PC-3 (cell line): ENCODE data around the gene CTNNA2. TPM values are rescaled to one million over a fixed set of nuclear protein-coding genes. Genes with fewer than 3 reads are reported as not detected.

Experiments used
- ATAC-seq: fragments of 200-7000 bp; cut with Tn5 transposase; 2 replicates; pipeline ENCODE4 v1.9.1; 2020; ENCODE audit warnings: mild to moderate bottlenecking, moderate library complexity
- BruUV-seq: library from RNA; stranded (reverse); fragments of 400-500 nt; replicated peaks from 2 replicates; lab custom pipeline; 2021; lab: Mats Ljungman, UMichigan
- CTCF ChIA-PET: fragments of 300-600 bp; sonication (Branson Sonifier 250); formaldehyde crosslinking; loops from one replicate; lab custom pipeline; 2022; ENCODE audit warnings: antibody characterized with exemption; lab: Charles Lee
- POLR2A ChIA-PET: fragments of 300-600 bp; sonication (Branson Sonifier 250); formaldehyde crosslinking; loops from one replicate; lab custom pipeline; 2022; ENCODE audit warnings: antibody characterized with exemption; ENCODE audit not compliant: unreplicated experiment; lab: Charles Lee
- DNase-seq: peaks from one replicate; pipeline ENCODE4 v3.0.0-alpha.2; 2015
- H2AFZ ChIP-seq: fragments of 300-600 bp; sonication (generic); 2 replicates; pipeline ENCODE4 v1.6.0; 2016; ENCODE audit warnings: antibody characterized with exemption, low read length
- H3F3A ChIP-seq: fragments of 300-600 bp; sonication (generic); one replicate; pipeline ENCODE4 v1.6.0; 2017; ENCODE audit warnings: antibody characterized with exemption, low read length, control low read depth, mild to moderate bottlenecking; ENCODE audit not compliant: unreplicated experiment
- H3K27ac ChIP-seq: fragments of 300-600 bp; sonication (generic); 2 replicates; pipeline ENCODE4 v1.5.1; 2016; ENCODE audit warnings: mild to moderate bottlenecking, low read length
- H3K27me3 ChIP-seq: fragments of 300-600 bp; sonication (generic); 2 replicates; pipeline ENCODE4 v1.6.1; 2016; ENCODE audit warnings: low read length, mixed read lengths
- H3K36me3 ChIP-seq: fragments of 300-600 bp; sonication (generic); 2 replicates; pipeline ENCODE4 v1.6.1; 2016; ENCODE audit warnings: low read depth, mixed run types, low read length, mixed read lengths
- H3K4me1 ChIP-seq: fragments of 300-600 bp; sonication (generic); 2 replicates; pipeline ENCODE4 v1.5.1; 2016; ENCODE audit warnings: low read length; ENCODE audit not compliant: insufficient read depth
- H3K4me2 ChIP-seq: fragments of 300-600 bp; sonication (generic); 2 replicates; pipeline ENCODE4 v1.6.0; 2016; ENCODE audit warnings: low read length
- H3K4me3 ChIP-seq: fragments of 300-600 bp; sonication (generic); 2 replicates; pipeline ENCODE4 v1.5.1; 2016; ENCODE audit warnings: mild to moderate bottlenecking, low read length, mixed read lengths
- H3K79me2 ChIP-seq: fragments of 300-600 bp; sonication (generic); 2 replicates; pipeline ENCODE4 v1.6.1; 2017; ENCODE audit warnings: low read length, mixed read lengths
- H3K9ac ChIP-seq: fragments of 300-600 bp; sonication (generic); 2 replicates; pipeline ENCODE4 v1.6.0; 2016; ENCODE audit warnings: mild to moderate bottlenecking, low read length
- H3K9me2 ChIP-seq: fragments of 300-600 bp; sonication (generic); replicated peaks from 2 replicates; pipeline ENCODE4 v1.6.1; 2016; ENCODE audit warnings: mixed run types, low read length, mixed read lengths
- H3K9me3 ChIP-seq: fragments of 300-600 bp; sonication (generic); 2 replicates; pipeline ENCODE4 v1.6.1; 2016; ENCODE audit warnings: low read length, mixed read lengths
- H4K20me1 ChIP-seq: fragments of 300-600 bp; sonication (generic); 2 replicates; pipeline ENCODE4 v1.6.1; 2016; ENCODE audit warnings: low read length, mixed read lengths
- EZH2 ChIP-seq: fragments of 300-600 bp; sonication (generic); IDR thresholded peaks from one replicate; pipeline ENCODE4 v1.6.1; 2017; ENCODE audit warnings: antibody characterized with exemption, mild to moderate bottlenecking, low read length; ENCODE audit not compliant: unreplicated experiment
- EZH2phosphoT487 ChIP-seq: fragments of 300-600 bp; sonication (generic); IDR thresholded peaks from 2 replicates; pipeline ENCODE4 v1.6.1; 2018; ENCODE audit warnings: mild to moderate bottlenecking, antibody characterized with exemption, low read length, borderline replicate concordance
- intact Hi-C: fragments of 100-400 bp; cut with micrococcal nuclease; formaldehyde crosslinking; loops from 2 replicates; pipeline ENCODE4 v1.9.0; 2023
- total RNA-seq: library from RNA; depleted of rRNA; stranded (reverse); fragments of >200 nt; gene quantifications from 2 replicates; pipeline ENCODE4 v1.2.3, GENCODE V29; 2014
- TF ChIP-seq, protein P1 (sequence below): fragments of 300-600 bp; sonication (generic); conservative IDR thresholded peaks from 2 replicates; pipeline ENCODE4 v1.5.1; 2017; ENCODE audit warnings: antibody characterized with exemption, low read depth, mild to moderate bottlenecking, low read length

The CTNNA2 gene
- total RNA-seq, 1 experiment from 2014 or later, result not detected

- Histone ChIP-seq H3K4me3 (no peak overlapping the region), H3K9me2 (no peaks in the 10 kb centered on the region), H3K9ac (no peak overlapping the region), H3K79me2 (no peaks in the 10 kb centered on the region), H3K9me3 (no peaks in the 10 kb centered on the region), H3F3A (no peaks in the 10 kb centered on the region), H3K4me2 (no peak overlapping the region), H3K27ac (no peak overlapping the region), H4K20me1 (no peaks in the 10 kb centered on the region), H2AFZ (no peak overlapping the region), H3K4me1 (no peaks in the 10 kb centered on the region), H3K36me3 (no peaks in the 10 kb centered on the region), H3K27me3 (no peaks in the 10 kb centered on the region)
- no peak for DNase-seq
- ChIA-PET POLR2A (no interaction called here), CTCF (no interaction called here)
- ATAC-seq, result no peak
- TF ChIP-seq, protein P1, sequence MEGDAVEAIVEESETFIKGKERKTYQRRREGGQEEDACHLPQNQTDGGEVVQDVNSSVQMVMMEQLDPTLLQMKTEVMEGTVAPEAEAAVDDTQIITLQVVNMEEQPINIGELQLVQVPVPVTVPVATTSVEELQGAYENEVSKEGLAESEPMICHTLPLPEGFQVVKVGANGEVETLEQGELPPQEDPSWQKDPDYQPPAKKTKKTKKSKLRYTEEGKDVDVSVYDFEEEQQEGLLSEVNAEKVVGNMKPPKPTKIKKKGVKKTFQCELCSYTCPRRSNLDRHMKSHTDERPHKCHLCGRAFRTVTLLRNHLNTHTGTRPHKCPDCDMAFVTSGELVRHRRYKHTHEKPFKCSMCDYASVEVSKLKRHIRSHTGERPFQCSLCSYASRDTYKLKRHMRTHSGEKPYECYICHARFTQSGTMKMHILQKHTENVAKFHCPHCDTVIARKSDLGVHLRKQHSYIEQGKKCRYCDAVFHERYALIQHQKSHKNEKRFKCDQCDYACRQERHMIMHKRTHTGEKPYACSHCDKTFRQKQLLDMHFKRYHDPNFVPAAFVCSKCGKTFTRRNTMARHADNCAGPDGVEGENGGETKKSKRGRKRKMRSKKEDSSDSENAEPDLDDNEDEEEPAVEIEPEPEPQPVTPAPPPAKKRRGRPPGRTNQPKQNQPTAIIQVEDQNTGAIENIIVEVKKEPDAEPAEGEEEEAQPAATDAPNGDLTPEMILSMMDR, result no peak
- no peak for TF ChIP-seq EZH2
- TF ChIP-seq EZH2phosphoT487, result no peak
- intact Hi-C loops, result no loop called here
- no TSS peak for BruUV-seq
Observed at GRCh38 chr2:80515964-80516363, 1003.1 kb downstream of the CTNNA2 start.

- H2AFZ ChIP-seq, result no peak overlapping the region
- H3K79me2 ChIP-seq, result no peaks in the 10 kb centered on the region
- intact Hi-C loops, result no loop called here
- no peak overlapping the region for H3K27ac ChIP-seq
- no peaks in the 10 kb centered on the region for H3K4me1 ChIP-seq
- H3F3A ChIP-seq, result no peaks in the 10 kb centered on the region
- ATAC-seq (no peak), DNase-seq (no peak)
- H3K9me3 ChIP-seq, result no peaks in the 10 kb centered on the region
- H3K4me2 ChIP-seq, result no peak overlapping the region
- no peak overlapping the region for H3K4me3 ChIP-seq
- no peak overlapping the region for H3K9ac ChIP-seq
- peaks cover 6% of the 10 kb centered on the region; the same call in 1 of the 2 replicates for H3K27me3 ChIP-seq
- ChIA-PET POLR2A (no interaction called here), CTCF (no interaction called here)
- H3K36me3 ChIP-seq, result no peaks in the 10 kb centered on the region
- H4K20me1 ChIP-seq, result no peaks in the 10 kb centered on the region
- no TSS peak for BruUV-seq
- no peak for TF ChIP-seq EZH2
- TF ChIP-seq, protein P1, result no peak
- TF ChIP-seq EZH2phosphoT487, result no peak
- no peaks in the 10 kb centered on the region for H3K9me2 ChIP-seq
Observed at GRCh38 chr2:80517316-80517715, 1004.5 kb downstream of the CTNNA2 start.

- H2AFZ ChIP-seq, result no peak overlapping the region
- H3K9me2 ChIP-seq, result no peaks in the 10 kb centered on the region
- peaks cover 8% of the 10 kb centered on the region; the same call in 1 of the 2 replicates for H3K27me3 ChIP-seq
- H3K79me2 ChIP-seq, result no peaks in the 10 kb centered on the region
- no peak for ATAC-seq
- H3K4me2 ChIP-seq, result no peak overlapping the region
- CTCF ChIA-PET, result no interaction called here
- no peak overlapping the region for H3K9ac ChIP-seq
- no peak overlapping the region for H3K27ac ChIP-seq
- no peaks in the 10 kb centered on the region for H3F3A ChIP-seq
- no peaks in the 10 kb centered on the region for H3K4me1 ChIP-seq
- intact Hi-C loops, result no loop called here
- H3K9me3 ChIP-seq, result no peaks in the 10 kb centered on the region
- BruUV-seq, result no TSS peak
- DNase-seq, result no peak
- no peak overlapping the region for H3K4me3 ChIP-seq
- POLR2A ChIA-PET, result no interaction called here
- no peaks in the 10 kb centered on the region for H4K20me1 ChIP-seq
- TF ChIP-seq EZH2phosphoT487 (no peak), EZH2 (no peak)
- TF ChIP-seq, protein P1, result no peak
- no peaks in the 10 kb centered on the region for H3K36me3 ChIP-seq
Observed at GRCh38 chr2:80519121-80519643, 1006.3 kb downstream of the CTNNA2 start.
